Upper lobe of right lung (tissue), 1 donor: Measurements from ENCODE around the gene ADGRV1. TPM values are rescaled to one million over a fixed set of nuclear protein-coding genes. Genes with fewer than 3 reads are reported as not detected.
"Not testable (repeated sequence)": the region's sequence is repeated elsewhere in the genome, so short reads cannot be mapped to it uniquely, and the experiment has no call there.

ENCODE experiments used
- ATAC-seq: fragments of 200-7000 bp; cut with Tn5 transposase; one replicate; pipeline ENCODE4 v1.9.1; 2020; ENCODE audit warnings: mild to moderate bottlenecking, moderate library complexity
- DNase-seq: peaks from one replicate; pipeline ENCODE4 v3.0.0-alpha.2; 2020
- H3K27ac ChIP-seq: fragments of 200-600 bp; one replicate; pipeline ENCODE4 v1.8.0; 2022
- H3K27me3 ChIP-seq: fragments of 200-600 bp; one replicate; pipeline ENCODE4 v1.8.0; 2022; ENCODE audit warnings: mild to moderate bottlenecking
- H3K36me3 ChIP-seq: fragments of 200-600 bp; one replicate; pipeline ENCODE4 v1.8.0; 2022
- H3K4me1 ChIP-seq: fragments of 200-600 bp; one replicate; pipeline ENCODE4 v1.8.0; 2022
- H3K4me3 ChIP-seq: fragments of 200-600 bp; one replicate; pipeline ENCODE4 v1.8.0; 2022; ENCODE audit warnings: mild to moderate bottlenecking
- H3K9me3 ChIP-seq: fragments of 200-600 bp; one replicate; pipeline ENCODE4 v1.8.0; 2022
- CTCF ChIP-seq: fragments of 200-600 bp; IDR thresholded peaks from one replicate; pipeline ENCODE4 v1.8.0; 2022; ENCODE audit warnings: antibody characterized with exemption
- intact Hi-C: fragments of 100-400 bp; cut with DNase I; formaldehyde crosslinking; loops from one replicate; pipeline ENCODE4 v1.11.0; 2022
- total RNA-seq: library from RNA; stranded (reverse); fragmentation: NEBNext Ultra II Directional; extraction: Animal tissue kit (Norgen Biotek cat#: 25700); gene quantifications from one replicate; pipeline ENCODE4 v1.2.1, GENCODE V29; 2021
- donor health status: DM: no; HTN: yes; CAD: no; lungs with severe emphysema.

Gene ADGRV1
- total RNA-seq, 1 donor from 2014 or later, result 47.1 TPM

- ATAC-seq, result no peak
- H3K27ac ChIP-seq, result no peak overlapping the region
- no peak for DNase-seq
- intact Hi-C loops, result no loop called here
- H3K9me3 ChIP-seq, result no peaks in the 10 kb centered on the region
- no peaks in the 10 kb centered on the region for H3K36me3 ChIP-seq
- H3K4me3 ChIP-seq, result no peak overlapping the region
- no peaks in the 10 kb centered on the region for H3K27me3 ChIP-seq
- no peak for TF ChIP-seq CTCF
- H3K4me1 ChIP-seq, result no peaks in the 10 kb centered on the region
Measured at GRCh38 chr5:90810211-90810610, 251.6 kb downstream of the ADGRV1 start.

GRCh38 chr5:90813392-90813791 is 254.8 kb downstream of the ADGRV1 start:
- ATAC-seq (no peak), DNase-seq (no peak)
- H3K27ac ChIP-seq, result no peak overlapping the region
- intact Hi-C loops, result no loop called here
- TF ChIP-seq CTCF, result no peak
- no peak overlapping the region for H3K4me3 ChIP-seq
- H3K36me3 ChIP-seq, result no peaks in the 10 kb centered on the region
- no peaks in the 10 kb centered on the region for H3K9me3 ChIP-seq
- no peaks in the 10 kb centered on the region for H3K4me1 ChIP-seq
- no peaks in the 10 kb centered on the region for H3K27me3 ChIP-seq

- H3K27ac ChIP-seq, DNase-seq, H3K4me1 ChIP-seq, ATAC-seq, H3K4me3 ChIP-seq, H3K9me3 ChIP-seq, intact Hi-C loops, H3K36me3 ChIP-seq, H3K27me3 ChIP-seq: not testable (repeated sequence)
Measured at GRCh38 chr5:90822062-90822461, 263.5 kb downstream of the ADGRV1 start.

GRCh38 chr5:90824436-90824835 is 265.8 kb downstream of the ADGRV1 start:
- H3K4me3 ChIP-seq, result no peak overlapping the region

GRCh38 chr5:90830058-90830457 is 271.5 kb downstream of the ADGRV1 start:
- no peak for TF ChIP-seq CTCF
- ATAC-seq, result no peak
- H3K4me1 ChIP-seq, result no peaks in the 10 kb centered on the region
- no peak for DNase-seq
- intact Hi-C loops, result no loop called here
- H3K36me3 ChIP-seq, result no peaks in the 10 kb centered on the region
- H3K9me3 ChIP-seq, result no peaks in the 10 kb centered on the region
- no peaks in the 10 kb centered on the region for H3K27me3 ChIP-seq
- no peak overlapping the region for H3K27ac ChIP-seq
- no peak overlapping the region for H3K4me3 ChIP-seq

More at GRCh38 chr5:90824436-90824835, 265.8 kb downstream of the ADGRV1 start:
- Histone ChIP-seq H3K27ac (no peak overlapping the region), H3K4me1 (no peaks in the 10 kb centered on the region), H3K36me3 (no peaks in the 10 kb centered on the region), H3K27me3 (no peaks in the 10 kb centered on the region), H3K9me3 (no peaks in the 10 kb centered on the region)
- ATAC-seq (no peak), DNase-seq (no peak)
- intact Hi-C loops, result no loop called here
- TF ChIP-seq CTCF, result no peak

- DNase-seq (no peak), ATAC-seq (no peak)
- TF ChIP-seq CTCF, result no peak
- intact Hi-C loops, result no loop called here
- Histone ChIP-seq H3K9me3 (no peaks in the 10 kb centered on the region), H3K27me3 (no peaks in the 10 kb centered on the region), H3K4me3 (no peak overlapping the region), H3K4me1 (no peaks in the 10 kb centered on the region), H3K27ac (no peak overlapping the region), H3K36me3 (no peaks in the 10 kb centered on the region)
Measured at GRCh38 chr5:90833753-90834152, 275.2 kb downstream of the ADGRV1 start.
